ENCODE results near the gene PNPLA7. TPM values are rescaled to one million over a fixed set of nuclear protein-coding genes. Genes with fewer than 3 reads are reported as not detected.

Gene PNPLA7
- total and polyA plus RNA-seq, 9 donors = 2.2 to 29.3 (median 13.0) TPM

- TF ChIP-seq CTCF (IDR thresholded peaks at IDR 0.05) (no peak), POLR2A (IDR thresholded peaks at IDR 0.05) (no peak), EP300 (IDR thresholded peaks at IDR 0.05) (no peak)
- 95 to 96% (median 95%) methylated on average over 15 to 16 of the region's 16 CpGs for WGBS, 3 donors
- no peak for DNase-seq
- H3K36me3 ChIP-seq = no peaks in the 10 kb centered on the region
- intact Hi-C loops (cut with DNase I) = no loop called here
- H3K4me1 ChIP-seq (ENCODE audit: insufficient read depth) = no peaks in the 10 kb centered on the region
- H3K27ac ChIP-seq = no peak overlapping the region
- H3K4me3 ChIP-seq = no peak overlapping the region
- H3K27me3 ChIP-seq = no peaks in the 10 kb centered on the region
- no peaks in the 10 kb centered on the region for H3K9me3 ChIP-seq
Measured at GRCh38 chr9:137493364-137494103, 56.7 kb downstream of the PNPLA7 start.

DNA sequence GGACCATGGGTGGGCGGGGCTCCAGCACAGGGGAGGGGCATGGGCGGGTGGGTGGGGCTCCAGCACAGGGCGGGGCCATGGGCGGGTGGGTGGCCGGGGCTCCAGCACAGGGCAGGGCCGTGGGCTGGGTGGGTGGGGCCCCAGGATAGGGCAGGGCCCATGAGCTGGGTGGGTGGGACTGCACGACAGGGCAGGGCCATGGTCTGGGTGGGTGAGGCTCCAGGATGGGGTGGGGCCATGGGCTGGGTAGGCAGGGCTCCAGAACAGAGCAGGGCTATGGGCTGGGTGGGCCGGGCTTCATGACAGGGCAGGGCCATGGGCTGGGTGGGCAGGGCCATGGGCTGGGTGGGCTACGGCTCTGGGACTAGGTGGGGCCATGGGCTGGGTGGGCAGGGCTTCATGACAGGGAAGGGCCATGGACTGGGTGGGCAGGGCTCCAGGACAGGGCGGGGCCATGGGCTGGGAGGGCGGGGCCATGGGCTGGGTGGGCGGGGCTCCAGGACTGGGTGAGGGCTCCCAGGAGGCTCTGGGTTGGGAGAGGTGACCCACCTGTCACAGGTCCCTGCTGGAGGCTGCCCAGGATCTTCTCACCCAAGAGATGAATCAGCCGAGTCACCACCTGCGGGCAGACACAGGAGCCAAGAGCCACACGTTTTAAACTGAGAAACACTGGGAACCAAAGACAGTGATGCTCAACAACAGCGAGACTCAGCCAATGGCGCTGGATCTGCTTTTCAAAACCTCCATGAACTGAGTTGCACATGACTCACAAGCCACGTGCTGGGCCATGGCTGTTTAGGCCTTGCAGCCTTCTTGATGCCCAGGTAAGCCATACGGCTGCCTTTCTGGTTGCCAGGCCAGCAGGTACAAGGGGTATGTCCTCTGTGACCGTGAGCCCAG, 57.5 kb downstream of the PNPLA7 start:
- Histone ChIP-seq H3K9me3 (no peaks in the 10 kb centered on the region), H3K4me1 (ENCODE audit: insufficient read depth) (no peaks in the 10 kb centered on the region), H3K4me3 (no peak overlapping the region), H3K36me3 (no peaks in the 10 kb centered on the region), H3K27me3 (no peaks in the 10 kb centered on the region), H3K27ac (no peak overlapping the region)
- 84 to 87% (median 85%) methylated on average over 10 to 20 of the region's 20 CpGs for WGBS, 3 donors
- DNase-seq = no peak
- TF ChIP-seq POLR2A (IDR thresholded peaks at IDR 0.05) (no peak), EP300 (IDR thresholded peaks at IDR 0.05) (no peak), CTCF (IDR thresholded peaks at IDR 0.05) (no peak)
- intact Hi-C loops (cut with DNase I) = no loop called here

- Histone ChIP-seq H3K27me3 (no peaks in the 10 kb centered on the region), H3K27ac (no peak overlapping the region), H3K4me3 (no peak overlapping the region), H3K36me3 (no peaks in the 10 kb centered on the region), H3K4me1 (ENCODE audit: insufficient read depth) (no peaks in the 10 kb centered on the region), H3K9me3 (no peaks in the 10 kb centered on the region)
- intact Hi-C loops (cut with DNase I) = no loop called here
- 91 to 94% (median 93%) methylated on average over 13 of the region's 13 CpGs for WGBS, 3 donors
- TF ChIP-seq CTCF (IDR thresholded peaks at IDR 0.05) = no peak
- no peak for TF ChIP-seq EP300 (IDR thresholded peaks at IDR 0.05)
- TF ChIP-seq POLR2A (IDR thresholded peaks at IDR 0.05) = no peak
- no peak for DNase-seq
Measured at GRCh38 chr9:137491735-137492432, 58.3 kb downstream of the PNPLA7 start.

- Histone ChIP-seq H3K4me1 (ENCODE audit: insufficient read depth) (no peaks in the 10 kb centered on the region), H3K36me3 (no peaks in the 10 kb centered on the region), H3K27me3 (no peaks in the 10 kb centered on the region), H3K9me3 (no peaks in the 10 kb centered on the region), H3K27ac (no peak overlapping the region), H3K4me3 (no peak overlapping the region)
- intact Hi-C loops (cut with DNase I) = no loop called here
- TF ChIP-seq POLR2A (IDR thresholded peaks at IDR 0.05) = no peak
- no peak for TF ChIP-seq EP300 (IDR thresholded peaks at IDR 0.05)
- TF ChIP-seq CTCF (IDR thresholded peaks at IDR 0.05) = no peak
- DNase-seq = no peak
- WGBS, 3 donors = 90 to 96% (median 92%) methylated on average over 9 of the region's 9 CpGs
Measured at GRCh38 chr9:137490532-137491186, 59.5 kb downstream of the PNPLA7 start.
